Stimulated activated CD8-positive, alpha-beta memory T cell treated with anti-CD3 and anti-CD28 coated beads, Interleukin-15, amount 100 ng/mL, for 24 hours (primary cell): Measurements from ENCODE around the gene GRIFIN.
"Not testable (repeated sequence)": the region's sequence is repeated elsewhere in the genome, so short reads cannot be mapped to it uniquely, and the experiment has no call there.

ENCODE experiments used
- DNase-seq: peaks from one replicate; pipeline ENCODE4 v3.0.0-alpha.2; 2020; ENCODE audit warnings: low read depth

Gene GRIFIN

GRCh38 chr7:2478399-2478785, 2.2 kb upstream of the GRIFIN start:
- DNase-seq = no peak

DNA sequence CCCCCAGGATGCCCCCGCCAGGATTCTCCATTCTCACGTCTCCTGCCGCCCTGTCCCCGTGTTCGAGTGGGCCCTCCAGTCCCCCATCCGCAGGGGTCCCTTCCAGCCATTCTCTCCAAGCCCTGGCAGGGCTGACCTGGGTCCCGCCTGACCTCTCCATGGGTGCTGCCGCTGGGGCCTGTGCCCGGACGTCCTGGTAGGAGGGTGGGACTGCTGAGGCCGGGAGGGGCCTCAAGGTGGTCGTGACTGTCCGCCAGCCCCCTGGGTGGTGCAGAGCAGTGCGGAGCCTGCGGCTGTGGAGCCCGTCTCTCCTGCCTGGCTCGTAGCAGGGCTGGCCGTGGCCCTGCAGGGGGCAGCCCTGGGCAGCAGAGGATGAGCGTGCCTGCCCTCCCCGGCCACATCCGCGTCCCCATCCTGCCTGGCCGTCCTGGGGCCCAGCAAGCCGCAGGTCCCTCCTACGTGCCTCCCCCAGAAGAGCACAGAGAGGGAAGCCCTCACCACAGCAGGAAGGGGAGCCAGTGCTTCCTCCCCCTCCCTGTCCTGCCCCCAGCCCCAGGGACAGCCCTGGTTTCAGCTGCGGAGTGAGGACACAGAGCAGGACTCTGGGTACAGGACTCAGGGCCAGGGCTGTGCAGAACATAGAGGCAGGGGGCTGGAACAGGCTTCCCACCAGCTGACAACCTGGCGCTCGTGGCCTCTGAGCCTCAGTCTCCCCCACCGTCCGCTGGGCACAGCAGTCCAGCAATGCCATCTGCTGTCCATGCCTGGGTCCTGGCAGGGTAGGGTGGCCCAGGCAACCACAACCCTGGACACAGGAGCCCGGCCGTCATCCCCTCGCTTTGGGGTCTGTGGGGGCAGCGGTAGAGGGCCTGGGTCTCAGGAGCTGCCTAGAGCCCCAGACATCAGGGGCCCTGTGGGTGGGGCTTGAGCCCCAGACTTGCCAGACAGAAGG, 1.5 kb upstream of the GRIFIN start:
- DNase-seq = no peak

DNA sequence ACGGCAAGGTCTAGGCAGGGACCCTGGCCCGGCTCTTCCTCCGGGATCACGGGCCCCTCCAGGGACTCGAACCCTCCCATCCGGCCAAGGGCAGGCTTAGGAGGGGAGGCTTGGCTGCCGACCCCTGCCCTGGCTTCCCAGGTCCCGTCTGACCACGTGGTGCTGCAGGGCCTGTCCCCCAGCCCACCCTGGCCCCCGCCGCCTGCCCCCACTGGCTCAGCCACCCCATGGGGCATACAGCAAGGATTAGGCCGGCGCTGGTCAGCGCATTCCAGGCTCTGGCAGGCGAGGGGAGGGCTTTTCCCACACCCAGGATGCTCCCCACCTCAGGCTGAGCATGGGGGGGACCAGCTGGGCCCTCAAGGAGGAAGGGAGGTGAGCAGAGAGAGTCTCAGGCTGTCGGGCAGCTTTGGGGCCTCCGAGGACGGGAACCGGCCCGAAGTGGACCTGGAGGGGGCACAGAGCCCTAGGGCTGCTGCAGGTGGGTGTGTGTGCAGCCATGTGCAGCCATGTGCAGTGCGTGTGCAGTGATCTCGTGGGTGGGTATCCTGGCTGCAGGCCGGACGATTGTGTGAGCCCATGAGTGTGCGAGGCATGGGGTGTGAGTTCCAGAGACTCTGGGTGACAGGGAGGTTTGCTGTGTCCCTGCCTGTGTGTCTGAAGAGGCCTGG, 713 bp upstream of the GRIFIN start:
- DNase-seq = no peak

DNA sequence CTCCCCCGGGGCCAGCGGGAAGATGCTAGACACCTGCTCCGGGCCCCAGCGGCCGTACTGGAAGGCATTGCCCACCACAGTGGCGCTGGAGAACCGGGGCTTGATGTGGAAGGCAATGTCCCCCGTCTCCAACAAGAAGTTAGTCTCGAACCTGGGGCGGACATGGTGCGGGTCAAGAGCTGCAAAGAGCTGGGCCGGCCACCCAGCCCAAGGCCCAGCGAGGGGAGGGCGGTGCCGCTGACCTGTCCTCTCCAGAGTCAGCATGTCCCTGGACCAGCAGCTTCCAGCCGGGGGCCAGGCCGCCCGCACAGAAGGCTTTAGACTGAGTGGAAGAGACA, 551 bp downstream of the GRIFIN start:
- no peak for DNase-seq

GRCh38 chr7:2474813-2475677, 1.2 kb downstream of the GRIFIN start:
- DNase-seq = no peak

DNA sequence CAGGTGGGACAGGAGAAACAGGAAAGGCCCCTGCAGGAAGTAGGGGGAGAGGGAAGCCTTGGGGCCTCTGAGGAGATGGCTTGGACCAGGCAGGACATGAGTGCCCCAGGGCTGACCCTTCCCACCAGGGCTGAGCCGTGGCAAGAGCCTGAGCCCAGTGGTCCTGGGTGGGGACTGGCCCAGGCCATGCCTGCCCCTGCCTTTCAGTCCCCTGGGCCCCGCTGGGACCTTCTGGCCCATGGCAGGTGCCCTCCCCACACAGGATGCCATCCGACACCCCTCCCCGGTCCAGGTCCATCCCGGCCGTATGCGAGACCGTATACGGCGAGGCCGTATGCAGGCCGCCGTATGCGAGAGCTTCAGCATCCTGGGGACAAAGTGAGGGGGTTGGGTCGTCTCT, 2.0 kb downstream of the GRIFIN start:
- no peak for DNase-seq

DNA sequence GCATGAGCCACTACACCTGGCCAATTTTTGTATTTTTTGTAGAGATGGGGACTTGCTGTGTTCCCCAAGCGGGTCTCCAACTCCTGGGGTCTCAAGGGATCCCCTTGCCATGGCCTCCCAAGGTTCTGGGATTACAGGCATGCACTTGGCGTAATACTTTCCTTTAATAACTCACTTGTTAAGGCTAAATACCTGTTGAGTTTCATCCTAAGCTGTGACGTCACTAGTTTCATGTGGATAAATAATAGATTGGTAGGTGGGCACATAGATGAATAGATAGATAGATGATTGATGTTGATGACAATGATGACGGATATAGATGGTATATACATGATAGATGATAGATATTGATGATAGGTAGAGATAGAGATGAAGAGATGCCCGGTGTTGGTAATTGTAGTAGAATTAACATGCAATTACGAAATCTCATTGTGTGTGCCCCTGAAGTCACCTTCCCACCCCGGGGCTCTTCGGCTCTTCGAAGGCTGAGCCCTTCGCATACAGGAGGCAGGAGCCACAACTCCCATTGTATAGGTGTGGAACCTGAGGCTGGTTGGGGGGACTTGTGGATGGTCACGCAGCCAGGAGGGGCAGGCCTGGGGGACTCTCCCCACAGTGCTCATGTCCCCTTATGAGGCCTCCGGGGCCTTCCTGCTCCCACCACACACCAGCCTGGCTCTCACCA, 2.6 kb downstream of the GRIFIN start:
- DNase-seq = no peak

GRCh38 chr7:2472739-2473138, 3.5 kb downstream of the GRIFIN start:
- DNase-seq = no peak

- no peak for DNase-seq
These were observed 4.8 kb downstream of the GRIFIN start for GRCh38 chr7:2471396-2471795.

DNA sequence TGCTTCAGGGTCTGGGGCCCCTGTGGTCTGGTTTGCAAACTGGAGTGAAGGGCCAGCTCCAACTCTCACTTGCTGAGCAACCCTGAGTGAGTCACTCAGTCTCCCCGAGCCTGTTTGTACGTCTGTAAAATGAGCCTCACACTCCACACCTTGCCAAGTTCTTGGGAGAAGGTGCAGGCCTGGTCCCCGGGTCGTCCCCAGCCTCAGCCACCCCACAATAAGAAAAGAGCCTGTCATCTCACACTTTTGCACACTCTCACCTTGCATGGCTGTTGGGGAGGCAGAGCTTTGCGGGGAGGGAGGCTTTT, 5.2 kb downstream of the GRIFIN start:
- DNase-seq = no peak

DNA sequence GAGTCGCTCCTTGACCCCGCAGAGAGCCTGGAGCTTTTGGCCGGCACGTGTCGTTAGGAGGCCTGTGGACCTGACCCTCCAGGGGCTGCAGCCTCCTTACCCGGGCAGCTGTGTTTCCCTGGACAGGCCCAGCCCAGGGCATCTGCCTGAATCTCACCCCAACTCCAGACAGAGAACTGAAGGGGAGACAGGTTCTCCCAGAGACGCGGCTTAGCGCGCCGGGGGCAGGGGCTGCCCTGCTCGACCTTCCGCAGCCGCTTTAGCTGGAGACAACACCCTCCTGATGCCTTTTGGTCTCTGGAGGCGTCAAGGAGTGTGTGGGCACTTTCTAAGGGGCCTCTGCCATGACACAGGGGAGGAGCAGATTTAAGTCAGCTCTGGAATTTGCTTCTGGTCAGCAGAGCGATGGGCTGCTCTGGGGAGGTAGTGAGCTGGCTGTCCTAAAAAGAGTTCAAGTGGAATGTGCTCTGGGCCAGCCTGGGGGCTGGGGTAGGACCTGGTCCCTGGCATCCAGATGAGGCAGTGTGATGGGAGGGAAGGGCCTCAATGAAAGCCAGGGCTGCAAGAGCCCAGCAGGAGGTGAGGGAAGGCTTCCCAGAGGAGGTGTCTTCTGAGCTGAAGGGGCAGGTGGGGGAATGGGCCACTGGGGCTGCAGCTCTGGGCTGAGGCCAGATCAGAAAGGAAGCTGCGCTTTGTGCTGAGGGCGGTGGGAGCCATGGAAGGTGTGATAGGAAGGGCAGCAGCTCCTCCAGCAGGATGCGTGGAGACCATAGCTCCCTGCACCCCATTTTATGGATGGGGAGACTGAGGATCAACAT, 5.8 kb downstream of the GRIFIN start:
- no peak for DNase-seq

GRCh38 chr7:2469460-2470203, 6.6 kb downstream of the GRIFIN start:
- not testable (repeated sequence) for DNase-seq

- DNase-seq = no peak
These were observed 8.0 kb downstream of the GRIFIN start for GRCh38 chr7:2468227-2468626.

DNA sequence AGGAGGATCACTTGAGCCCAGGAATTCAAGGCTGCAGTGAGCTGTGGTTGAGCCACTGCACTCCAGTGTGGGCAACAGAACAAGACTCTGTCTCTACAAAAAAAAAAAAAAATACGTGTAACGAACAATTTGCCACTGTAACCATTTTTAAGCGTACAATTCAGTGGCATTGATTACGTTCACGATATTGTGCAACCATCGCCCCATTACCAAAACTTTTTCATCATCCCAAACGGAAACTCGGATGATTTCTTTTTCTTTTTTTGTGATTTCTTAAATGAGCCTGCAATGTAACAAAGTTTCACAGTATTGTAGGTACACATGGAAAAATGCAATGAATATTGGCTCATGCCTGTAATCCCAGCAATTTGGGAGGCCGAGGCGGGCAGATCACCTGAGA, 9.5 kb downstream of the GRIFIN start:
- no peak for DNase-seq

- DNase-seq = no peak
These were observed 10.3 kb downstream of the GRIFIN start for GRCh38 chr7:2465928-2466327.

GRCh38 chr7:2462731-2463130, 13.5 kb downstream of the GRIFIN start:
- DNase-seq = no peak

DNA sequence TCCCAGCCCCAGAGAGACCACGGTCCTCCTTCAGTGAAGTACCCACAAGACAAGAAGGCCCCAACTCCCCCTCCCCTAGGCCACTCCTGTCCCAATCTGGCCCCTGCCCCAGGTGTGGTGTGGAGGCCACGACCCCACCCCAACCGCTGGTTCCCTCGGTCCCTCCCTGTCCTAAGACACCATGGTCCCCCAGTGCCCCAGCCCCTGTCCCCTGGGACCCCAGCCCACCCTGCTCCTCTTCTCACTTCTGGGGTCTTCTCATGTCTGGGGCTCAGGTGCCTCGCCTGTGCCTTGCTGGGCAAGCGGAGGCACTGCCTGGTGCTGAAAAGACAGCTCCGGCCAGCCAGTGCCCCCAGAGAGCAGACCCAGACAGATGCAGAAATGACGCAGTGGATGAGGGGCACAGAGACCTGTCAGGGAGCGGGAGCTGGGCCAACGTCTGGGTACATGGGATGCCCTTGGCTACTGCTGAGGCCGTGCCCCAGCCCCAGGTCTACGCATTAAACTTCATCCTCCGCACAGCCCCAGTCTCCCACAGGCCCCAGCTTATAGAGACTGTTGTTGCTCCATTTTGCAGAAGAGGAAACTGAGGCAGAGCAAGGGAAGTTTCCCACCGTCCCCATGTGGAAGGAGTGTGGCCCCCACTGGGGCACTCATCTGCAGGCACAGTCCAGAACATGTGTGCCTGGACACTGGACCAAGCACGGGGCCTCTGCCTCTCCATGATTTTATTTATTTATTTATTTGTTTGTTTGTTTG, 14.8 kb downstream of the GRIFIN start:
- DNase-seq = no peak

DNA sequence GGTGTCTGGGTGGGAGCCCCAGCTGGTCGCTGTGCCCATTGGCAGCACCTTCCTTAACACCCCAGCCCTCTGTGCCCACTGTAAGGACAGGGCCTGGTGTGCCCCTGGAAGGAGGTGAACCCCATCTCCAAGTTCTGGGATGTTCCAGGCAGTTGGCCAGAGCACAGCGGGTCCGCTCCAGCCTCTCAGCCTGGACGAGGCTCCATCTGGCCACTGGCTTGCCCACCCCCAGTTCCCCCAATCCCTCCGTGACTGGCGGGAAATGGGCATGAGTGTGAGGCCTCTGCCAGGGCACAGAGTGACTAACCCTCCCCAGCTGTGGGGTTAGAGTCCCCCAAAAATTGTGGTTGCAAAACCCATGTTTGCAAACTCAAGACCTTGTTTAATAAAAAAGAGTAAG, 15.6 kb downstream of the GRIFIN start:
- no peak for DNase-seq

DNA sequence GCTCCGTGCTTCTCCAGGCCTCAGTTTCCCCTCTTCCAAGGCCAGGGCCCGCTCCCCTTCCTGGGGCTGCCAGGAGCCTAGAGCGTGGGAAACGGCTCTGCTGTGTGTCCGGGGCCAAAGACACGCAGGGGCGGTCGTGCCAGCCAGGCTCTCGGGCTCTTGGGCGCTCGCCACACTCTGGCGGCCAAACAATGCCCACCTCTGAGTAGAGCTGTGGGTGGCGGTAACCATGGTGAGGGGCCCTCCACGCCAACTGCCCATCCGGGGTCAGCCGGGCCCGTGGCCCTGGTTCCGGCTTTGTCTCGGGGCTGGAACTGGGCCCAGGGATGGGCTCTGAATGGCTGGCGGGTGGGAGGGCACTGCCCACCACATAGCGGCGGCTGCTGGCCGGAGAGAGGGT, 16.0 kb downstream of the GRIFIN start:
- DNase-seq = no peak

- no peak for DNase-seq
These were observed 16.5 kb downstream of the GRIFIN start for GRCh38 chr7:2459674-2460073.
